Astrocyte (in vitro differentiated cells and primary cell): ENCODE measurements around the gene CRYBA4. TPM values are rescaled to one million over a fixed set of nuclear protein-coding genes. Genes with fewer than 3 reads are reported as not detected.
A peak's percentile ranks its signal among the peaks of the same experiment; 100 is the strongest.

Source experiments
- DNase-seq: peaks from one replicate; pipeline ENCODE4 v3.0.0-alpha.2; 2010; ENCODE audit warnings: low read depth
- FAIRE-seq: peaks from 2 replicates; lab custom pipeline; 2011; peaks lifted over from hg19 to GRCh38; lab: Jason Lieb, UNC
- H2AFZ ChIP-seq: 2 replicates; pipeline ENCODE4 v1.6.0; 2012; ENCODE audit warnings: low read depth, low read length, inconsistent platforms
- H3K27ac ChIP-seq: 2 replicates; pipeline ENCODE4 v1.5.1; 2011; ENCODE audit warnings: low read depth, low read length, inconsistent platforms
- H3K27me3 ChIP-seq: 2 replicates; pipeline ENCODE4 v1.6.0; 2011; ENCODE audit warnings: low read length, inconsistent platforms; ENCODE audit not compliant: insufficient read depth
- H3K36me3 ChIP-seq: 2 replicates; pipeline ENCODE4 v1.5.1; 2011; ENCODE audit warnings: low read length, inconsistent platforms; ENCODE audit not compliant: insufficient read depth
- H3K4me1 ChIP-seq: 2 replicates; pipeline ENCODE4 v1.5.1; 2011; ENCODE audit warnings: low read length, inconsistent platforms; ENCODE audit not compliant: insufficient read depth
- H3K4me2 ChIP-seq: 2 replicates; pipeline ENCODE4 v1.6.0; 2012; ENCODE audit warnings: low read length, inconsistent platforms
- H3K4me3 ChIP-seq: 2 replicates; pipeline ENCODE4 v1.5.1; 2011; ENCODE audit warnings: low read depth, mild to moderate bottlenecking, low read length, inconsistent platforms; ENCODE audit not compliant: insufficient read depth
- H3K79me2 ChIP-seq: 2 replicates; pipeline ENCODE4 v1.6.0; 2012; ENCODE audit warnings: mild to moderate bottlenecking, low read length, inconsistent platforms; ENCODE audit not compliant: insufficient read depth
- H3K9ac ChIP-seq: 2 replicates; pipeline ENCODE4 v1.6.0; 2012; ENCODE audit warnings: mild to moderate bottlenecking, low read length, inconsistent platforms
- H3K9me3 ChIP-seq: 2 replicates; pipeline ENCODE4 v1.5.1; 2012; ENCODE audit warnings: low read depth, mild to moderate bottlenecking, low read length, inconsistent platforms; ENCODE audit not compliant: insufficient read depth
- H4K20me1 ChIP-seq: 2 replicates; pipeline ENCODE4 v1.6.0; 2012; ENCODE audit warnings: low read length, inconsistent platforms; ENCODE audit not compliant: insufficient read depth
- H3K27ac Mint-ChIP-seq: one replicate; pipeline ENCODE4 v1.8.0; 2021; ENCODE audit warnings: mild to moderate bottlenecking, mixed read lengths; ENCODE audit not compliant: unreplicated experiment
- H3K27me3 Mint-ChIP-seq: one replicate; pipeline ENCODE4 v1.8.0; 2021; ENCODE audit warnings: low read depth, mixed read lengths; ENCODE audit not compliant: unreplicated experiment
- H3K36me3 Mint-ChIP-seq: one replicate; pipeline ENCODE4 v1.8.0; 2021; ENCODE audit warnings: low read depth, mixed read lengths; ENCODE audit not compliant: unreplicated experiment
- H3K4me1 Mint-ChIP-seq: one replicate; pipeline ENCODE4 v1.8.0; 2021; ENCODE audit warnings: low read depth, mixed read lengths; ENCODE audit not compliant: unreplicated experiment
- H3K4me3 Mint-ChIP-seq: one replicate; pipeline ENCODE4 v1.8.0; 2021; ENCODE audit warnings: mild to moderate bottlenecking, moderate library complexity, mixed read lengths; ENCODE audit not compliant: unreplicated experiment
- H3K9me3 Mint-ChIP-seq: one replicate; pipeline ENCODE4 v1.8.0; 2021; ENCODE audit warnings: mild to moderate bottlenecking, mixed read lengths; ENCODE audit not compliant: unreplicated experiment
- EZH2 ChIP-seq: IDR thresholded peaks from 2 replicates; pipeline ENCODE4 v1.6.1; 2012; ENCODE audit warnings: mild to moderate bottlenecking, low read length, inconsistent platforms; ENCODE audit not compliant: insufficient read depth
- total RNA-seq: library from RNA; stranded (reverse); gene quantifications from 2 replicates; pipeline ENCODE4 v1.2.1, GENCODE V29; 2021
- TF ChIP-seq, protein P1 (sequence below): IDR thresholded peaks from 2 replicates; pipeline ENCODE4 v1.5.1; 2011; ENCODE audit warnings: low read depth, mild to moderate bottlenecking, inconsistent platforms, low read length, moderate library complexity; ENCODE audit not compliant: insufficient read depth

CRYBA4 gene
- total RNA-seq, 1 donor from 2014 or later = 1.1 TPM

DNA sequence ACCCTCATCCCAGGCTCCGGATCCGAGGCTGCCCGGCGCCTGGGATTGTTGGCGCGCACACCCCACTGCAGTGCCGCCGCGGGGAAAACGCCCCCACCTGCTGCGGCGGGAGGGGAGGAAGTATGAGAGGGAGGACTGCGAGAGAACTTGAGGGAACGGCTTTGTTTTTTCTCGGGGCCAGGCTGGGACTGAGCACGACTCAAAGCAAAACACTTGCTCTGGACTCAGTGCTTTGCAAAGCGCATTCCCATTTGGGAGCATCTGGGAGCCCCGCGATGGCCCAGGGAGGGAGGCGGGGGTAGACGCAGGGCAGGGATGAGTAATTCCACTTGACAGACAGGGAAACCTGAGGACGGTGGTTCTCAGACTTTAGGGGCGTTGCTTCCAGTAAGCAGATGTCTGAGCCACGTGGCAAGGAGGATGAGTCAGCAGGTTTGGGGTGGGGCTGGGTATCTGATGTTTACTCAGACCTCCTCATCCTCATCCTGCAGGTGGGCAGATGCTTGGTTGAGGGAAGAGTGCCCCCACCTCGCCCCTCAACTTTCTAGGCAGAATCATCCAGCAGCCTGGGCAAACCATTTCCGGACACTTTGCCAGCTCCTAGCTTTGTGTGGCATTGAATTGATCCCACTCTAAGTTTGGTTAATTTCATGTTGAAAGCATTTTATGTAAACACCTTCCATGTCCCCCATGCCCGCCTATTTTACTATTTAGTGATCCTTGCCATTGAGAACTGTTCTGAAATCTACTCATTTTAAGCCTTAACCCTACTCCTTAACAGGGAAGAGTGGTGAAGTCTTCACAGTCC, 37.1 kb downstream of the CRYBA4 start:
- Histone ChIP-seq H4K20me1 (no peaks in the 10 kb centered on the region), H3K79me2 (no peaks in the 10 kb centered on the region), H3K27ac (peak overlapping the region; percentile 2), H2AFZ (peak overlapping the region; percentile 37), H3K4me1 (peaks cover 27% of the 10 kb centered on the region), H3K9ac (peak overlapping the region; percentile 8), H3K36me3 (no peaks in the 10 kb centered on the region), H3K4me2 (peak overlapping the region; percentile 82), H3K27me3 (peaks cover 20% of the 10 kb centered on the region), H3K9me3 (no peaks in the 10 kb centered on the region), H3K4me3 (peak overlapping the region; percentile 8)
- FAIRE-seq (peak; percentile 17), DNase-seq (peak; percentile 95)
- H3K27ac Mint-ChIP-seq = peak overlapping the region; percentile 94
- H3K9me3 Mint-ChIP-seq = no peaks in the 10 kb centered on the region
- peak overlapping the region; percentile 84 for H3K4me3 Mint-ChIP-seq
- peaks cover 23% of the 10 kb centered on the region for H3K4me1 Mint-ChIP-seq
- peaks cover 5% of the 10 kb centered on the region for H3K27me3 Mint-ChIP-seq
- no peak for TF ChIP-seq EZH2
- TF ChIP-seq, protein P1, sequence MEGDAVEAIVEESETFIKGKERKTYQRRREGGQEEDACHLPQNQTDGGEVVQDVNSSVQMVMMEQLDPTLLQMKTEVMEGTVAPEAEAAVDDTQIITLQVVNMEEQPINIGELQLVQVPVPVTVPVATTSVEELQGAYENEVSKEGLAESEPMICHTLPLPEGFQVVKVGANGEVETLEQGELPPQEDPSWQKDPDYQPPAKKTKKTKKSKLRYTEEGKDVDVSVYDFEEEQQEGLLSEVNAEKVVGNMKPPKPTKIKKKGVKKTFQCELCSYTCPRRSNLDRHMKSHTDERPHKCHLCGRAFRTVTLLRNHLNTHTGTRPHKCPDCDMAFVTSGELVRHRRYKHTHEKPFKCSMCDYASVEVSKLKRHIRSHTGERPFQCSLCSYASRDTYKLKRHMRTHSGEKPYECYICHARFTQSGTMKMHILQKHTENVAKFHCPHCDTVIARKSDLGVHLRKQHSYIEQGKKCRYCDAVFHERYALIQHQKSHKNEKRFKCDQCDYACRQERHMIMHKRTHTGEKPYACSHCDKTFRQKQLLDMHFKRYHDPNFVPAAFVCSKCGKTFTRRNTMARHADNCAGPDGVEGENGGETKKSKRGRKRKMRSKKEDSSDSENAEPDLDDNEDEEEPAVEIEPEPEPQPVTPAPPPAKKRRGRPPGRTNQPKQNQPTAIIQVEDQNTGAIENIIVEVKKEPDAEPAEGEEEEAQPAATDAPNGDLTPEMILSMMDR = no peak
- peaks cover 2% of the 10 kb centered on the region for H3K36me3 Mint-ChIP-seq

GRCh38 chr22:26660356-26660755, 38.6 kb downstream of the CRYBA4 start:
- no peak overlapping the region for H2AFZ ChIP-seq
- TF ChIP-seq EZH2 = no peak
- TF ChIP-seq, protein P1 = no peak
- peaks cover 2% of the 10 kb centered on the region for H3K36me3 Mint-ChIP-seq
- H3K27me3 Mint-ChIP-seq = peaks cover 3% of the 10 kb centered on the region
- no peaks in the 10 kb centered on the region for H3K9me3 ChIP-seq
- H3K27me3 ChIP-seq = peaks cover 16% of the 10 kb centered on the region
- H3K4me3 ChIP-seq = no peak overlapping the region
- no peaks in the 10 kb centered on the region for H3K36me3 ChIP-seq
- H3K4me3 Mint-ChIP-seq = no peak overlapping the region
- DNase-seq (no peak), FAIRE-seq (no peak)
- H3K4me1 ChIP-seq = peaks cover 29% of the 10 kb centered on the region
- no peaks in the 10 kb centered on the region for H3K9me3 Mint-ChIP-seq
- H3K4me1 Mint-ChIP-seq = peaks cover 27% of the 10 kb centered on the region
- no peak overlapping the region for H3K27ac ChIP-seq
- no peaks in the 10 kb centered on the region for H3K79me2 ChIP-seq
- H4K20me1 ChIP-seq = no peaks in the 10 kb centered on the region
- H3K9ac ChIP-seq = no peak overlapping the region
- H3K27ac Mint-ChIP-seq = no peak overlapping the region
- no peak overlapping the region for H3K4me2 ChIP-seq

DNA sequence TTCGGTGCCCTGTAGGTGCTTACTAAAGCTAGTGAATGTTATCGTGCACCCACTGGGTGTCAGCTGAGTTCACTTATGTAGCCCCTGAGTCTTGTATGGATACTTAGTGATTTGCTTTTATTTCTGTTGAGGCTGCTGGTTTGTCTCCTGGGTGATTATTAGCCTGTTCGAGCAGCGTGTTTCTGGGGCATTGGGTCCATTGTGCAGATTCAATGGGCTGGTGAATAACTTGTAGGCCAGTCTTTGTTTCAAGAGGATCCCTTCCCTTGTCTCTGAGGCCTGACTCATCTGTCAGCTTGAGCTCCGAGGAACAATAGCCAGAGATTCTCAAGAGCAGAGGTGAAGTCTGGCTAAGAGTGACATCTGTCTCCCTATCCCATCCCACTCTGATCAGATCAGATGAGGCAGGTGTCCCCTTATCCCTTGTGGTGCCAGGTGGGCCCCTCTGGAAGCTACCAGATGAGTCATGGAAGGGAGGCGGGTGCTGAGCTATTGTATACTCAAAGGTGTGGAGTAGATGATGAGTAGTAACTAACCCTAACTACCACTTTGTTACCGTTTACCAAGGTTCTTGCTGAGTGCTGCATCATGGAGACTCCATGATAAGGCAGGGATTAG, 39.3 kb downstream of the CRYBA4 start:
- H2AFZ ChIP-seq = no peak overlapping the region
- FAIRE-seq (no peak), DNase-seq (no peak)
- TF ChIP-seq, protein P1 = no peak
- TF ChIP-seq EZH2 = no peak
- no peaks in the 10 kb centered on the region for H3K79me2 ChIP-seq
- H3K4me1 ChIP-seq = peaks cover 35% of the 10 kb centered on the region
- H3K27me3 Mint-ChIP-seq = peaks cover 3% of the 10 kb centered on the region
- peaks cover 33% of the 10 kb centered on the region for H3K4me1 Mint-ChIP-seq
- no peak overlapping the region for H3K27ac Mint-ChIP-seq
- no peaks in the 10 kb centered on the region for H4K20me1 ChIP-seq
- no peak overlapping the region for H3K27ac ChIP-seq
- H3K9me3 Mint-ChIP-seq = no peaks in the 10 kb centered on the region
- H3K27me3 ChIP-seq = peaks cover 13% of the 10 kb centered on the region
- H3K36me3 ChIP-seq = no peaks in the 10 kb centered on the region
- H3K4me3 Mint-ChIP-seq = no peak overlapping the region
- no peak overlapping the region for H3K4me2 ChIP-seq
- H3K9ac ChIP-seq = no peak overlapping the region
- no peak overlapping the region for H3K4me3 ChIP-seq
- H3K9me3 ChIP-seq = no peaks in the 10 kb centered on the region
- peaks cover 2% of the 10 kb centered on the region for H3K36me3 Mint-ChIP-seq
